Astrocyte of the spinal cord (primary cell): ENCODE measurements around the gene BICD1.

Experiments
- DNase-seq: peaks from one replicate; pipeline ENCODE4 v3.0.0; 2011; ENCODE audit warnings: low read depth, low spot score
- H3K4me3 ChIP-seq: 2 replicates; pipeline ENCODE4 v1.5.1; 2011; ENCODE audit warnings: low read depth, mild to moderate bottlenecking, low read length, moderate library complexity
- CTCF ChIP-seq: IDR thresholded peaks from 2 replicates; pipeline ENCODE4 v1.5.1; 2012; ENCODE audit warnings: low read depth, mild to moderate bottlenecking, low read length, inconsistent platforms
- in situ Hi-C: cut with HindIII; loops from 2 replicates; pipeline ENCODE4 v1.10.0; 2017; ENCODE audit warnings: low sequenced_read_pairs

Gene BICD1

GRCh38 chr12:32281098-32281497, 174.5 kb downstream of the BICD1 start:
- in situ Hi-C loops = no loop called here
- H3K4me3 ChIP-seq = no peak overlapping the region
- no peak for DNase-seq
- no peak for TF ChIP-seq CTCF

- H3K4me3 ChIP-seq = no peak overlapping the region
- DNase-seq = no peak
- no peak for TF ChIP-seq CTCF
- in situ Hi-C loops = no loop called here
Measured at GRCh38 chr12:32284561-32284960, 177.9 kb downstream of the BICD1 start.

GRCh38 chr12:32285021-32285420, 178.4 kb downstream of the BICD1 start:
- in situ Hi-C loops = no loop called here
- DNase-seq = no peak
- TF ChIP-seq CTCF = no peak
- H3K4me3 ChIP-seq = no peak overlapping the region

GRCh38 chr12:32285489-32285888, 178.8 kb downstream of the BICD1 start:
- DNase-seq = no peak
- no peak for TF ChIP-seq CTCF
- no peak overlapping the region for H3K4me3 ChIP-seq
- in situ Hi-C loops = no loop called here

GRCh38 chr12:32290411-32290810, 183.8 kb downstream of the BICD1 start:
- in situ Hi-C loops = no loop called here
- TF ChIP-seq CTCF = no peak
- no peak overlapping the region for H3K4me3 ChIP-seq
- DNase-seq = peak; percentile 24

- H3K4me3 ChIP-seq = no peak overlapping the region
- in situ Hi-C loops = no loop called here
- no peak for TF ChIP-seq CTCF
- DNase-seq = no peak
Measured at GRCh38 chr12:32292151-32292550, 185.5 kb downstream of the BICD1 start.
